NCI-H1092 treated with DMSO at 0.1 percent for 48 hours (cell line): ENCODE results near the gene SLC13A5.
"Not testable (repeated sequence)": the region's sequence is repeated elsewhere in the genome, so short reads cannot be mapped to it uniquely, and the experiment has no call there.

ENCODE experiments used
- DNase-seq: peaks from one replicate; lab custom pipeline; 2025; lab: John Stamatoyannopoulos, UW

Gene SLC13A5

GRCh38 chr17:6661464-6661848 lies 51.7 kb downstream of the SLC13A5 start:
- DNase-seq: no peak

DNA sequence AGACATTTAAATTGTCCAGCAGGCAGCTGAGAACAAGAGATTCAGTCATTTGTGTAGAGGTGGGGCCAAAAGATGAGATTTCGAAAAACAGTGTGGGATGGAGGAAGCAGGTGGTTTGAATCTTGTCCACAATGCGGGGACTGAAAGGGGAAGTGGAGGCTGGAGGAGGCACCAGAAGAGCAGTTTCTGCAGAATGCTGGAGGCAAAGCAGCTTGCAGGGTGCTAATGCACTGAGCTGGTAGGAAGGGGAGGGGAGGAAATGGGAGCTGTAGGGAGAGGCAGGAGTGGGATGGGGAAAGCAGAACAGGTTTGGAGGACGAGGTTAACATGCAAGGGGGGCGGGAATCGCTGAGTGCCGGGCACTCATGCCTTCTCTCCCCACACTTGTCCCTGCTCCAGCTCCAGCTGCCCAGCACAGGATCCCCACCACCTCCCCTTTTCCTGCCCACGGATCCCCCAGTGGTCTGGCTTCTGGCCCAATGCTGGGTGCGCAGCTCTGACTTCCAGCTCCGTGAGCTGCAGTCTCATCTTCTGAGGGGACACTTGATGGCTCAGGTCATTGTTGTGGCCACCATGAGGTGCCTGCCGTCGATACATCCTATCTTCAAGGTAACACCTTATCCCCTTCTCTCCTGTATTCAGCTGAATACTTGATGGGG lies 52.2 kb downstream of the SLC13A5 start:
- DNase-seq: no peak

GRCh38 chr17:6660101-6660500 lies 53.1 kb downstream of the SLC13A5 start:
- DNase-seq: no peak

- DNase-seq: not testable (repeated sequence)
These were observed 54.8 kb downstream of the SLC13A5 start for GRCh38 chr17:6658411-6658810.

DNA sequence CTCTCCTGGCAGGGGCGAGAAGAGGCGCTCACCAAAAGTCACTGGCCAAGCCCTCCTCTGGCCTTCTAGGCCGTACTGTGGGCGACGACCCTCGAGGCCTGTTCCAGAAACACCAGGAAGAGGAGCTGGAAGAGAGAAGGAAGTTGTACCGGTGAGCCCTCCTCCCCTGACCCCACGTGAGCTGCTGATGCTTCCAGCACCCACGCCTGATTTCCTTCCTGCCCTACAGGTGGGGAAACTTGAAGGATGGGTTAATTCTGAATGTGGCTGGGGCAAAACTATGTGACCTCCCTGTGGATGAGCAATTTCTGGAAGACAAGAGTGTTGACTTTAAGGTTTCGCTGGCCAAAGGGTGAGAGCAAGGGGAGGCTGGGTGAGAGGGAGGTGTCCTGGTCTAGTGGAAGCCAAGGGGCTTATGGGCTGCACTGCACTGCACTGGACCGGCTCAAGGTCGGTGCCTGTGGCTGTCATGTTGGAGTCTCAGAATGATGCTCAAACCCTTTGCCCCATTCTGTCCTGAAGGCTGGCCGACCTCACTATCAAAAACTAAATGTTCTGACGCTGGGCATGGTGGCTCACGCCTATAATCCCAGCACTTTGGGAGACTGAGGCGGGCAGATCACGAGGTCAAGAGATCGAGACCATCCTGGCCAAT lies 55.4 kb downstream of the SLC13A5 start:
- no peak for DNase-seq

GRCh38 chr17:6656797-6657632 lies 56.2 kb downstream of the SLC13A5 start:
- DNase-seq: not testable (repeated sequence)

DNA sequence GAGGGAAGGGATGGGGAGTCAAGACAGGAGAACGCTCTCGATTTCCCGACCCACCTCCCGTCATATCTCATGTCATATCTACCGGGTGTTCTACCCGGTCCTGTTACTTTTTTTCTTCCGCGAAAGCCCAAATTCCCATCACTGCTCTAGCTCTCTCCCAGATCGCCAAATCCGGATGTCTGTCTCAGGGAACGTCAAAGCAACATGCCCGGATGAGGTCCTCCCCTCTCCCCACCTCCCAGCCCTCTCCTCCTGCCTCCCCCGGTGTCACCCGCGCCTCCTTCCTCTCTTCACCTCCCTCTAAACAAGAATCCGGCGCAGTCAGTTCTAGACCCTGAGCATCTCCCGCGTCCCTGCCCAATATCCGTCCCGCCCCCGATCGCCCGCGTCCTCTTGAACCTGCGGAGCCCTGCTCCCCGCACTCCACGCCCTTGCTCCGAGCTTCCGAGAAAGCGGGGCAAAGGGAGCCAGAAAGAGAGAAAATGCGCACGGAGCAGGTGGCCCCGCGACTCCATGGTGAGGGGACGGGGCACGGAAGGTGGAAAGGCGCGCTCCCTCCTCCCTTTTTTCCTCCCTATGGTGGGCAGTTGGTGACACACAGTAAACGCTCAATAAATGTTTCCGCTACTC lies 57.3 kb downstream of the SLC13A5 start:
- not testable (repeated sequence) for DNase-seq

DNA sequence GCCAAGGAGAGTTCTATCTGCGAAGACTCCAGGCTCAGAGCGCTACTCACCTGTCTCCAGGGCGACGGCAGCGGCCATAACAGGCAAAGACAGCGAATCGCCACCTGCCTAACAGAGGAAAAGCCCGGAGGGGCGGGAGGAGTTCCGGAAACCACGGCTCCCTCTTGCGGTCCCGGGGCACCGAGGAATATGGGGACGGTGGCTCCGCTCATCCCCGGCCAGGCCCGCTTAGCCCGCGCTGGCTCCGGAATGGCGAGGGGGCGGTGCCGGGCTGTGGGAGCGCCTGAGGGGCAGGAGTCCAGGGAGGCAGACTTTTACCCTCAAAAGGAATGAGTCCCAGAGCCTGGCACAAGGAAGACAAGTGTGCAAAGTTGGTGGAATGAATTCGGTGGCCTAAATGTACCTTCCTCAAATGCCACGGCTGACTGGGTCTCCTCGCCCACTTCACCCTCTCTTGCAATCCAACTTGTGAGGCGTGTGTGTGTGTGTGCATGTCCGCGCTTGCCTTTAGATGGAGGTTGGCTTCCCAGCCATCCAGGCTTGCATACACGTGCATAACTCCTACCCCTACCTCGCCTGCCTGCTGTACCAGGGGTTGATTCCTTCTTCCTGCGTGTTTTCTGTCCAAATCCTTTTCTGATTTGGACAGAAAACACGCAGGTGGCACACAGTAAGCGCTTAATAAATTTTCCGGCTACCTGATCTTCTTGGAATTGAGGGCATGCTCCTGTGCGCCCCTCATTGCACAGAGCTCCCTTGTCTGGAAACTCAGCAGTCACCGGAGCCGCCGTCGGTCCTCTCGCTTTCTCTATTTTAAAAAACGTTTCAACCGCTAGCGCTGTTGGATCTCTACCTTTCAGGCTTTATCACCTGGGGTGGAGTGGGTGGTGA lies 58.1 kb downstream of the SLC13A5 start:
- DNase-seq: peak; percentile 9

DNA sequence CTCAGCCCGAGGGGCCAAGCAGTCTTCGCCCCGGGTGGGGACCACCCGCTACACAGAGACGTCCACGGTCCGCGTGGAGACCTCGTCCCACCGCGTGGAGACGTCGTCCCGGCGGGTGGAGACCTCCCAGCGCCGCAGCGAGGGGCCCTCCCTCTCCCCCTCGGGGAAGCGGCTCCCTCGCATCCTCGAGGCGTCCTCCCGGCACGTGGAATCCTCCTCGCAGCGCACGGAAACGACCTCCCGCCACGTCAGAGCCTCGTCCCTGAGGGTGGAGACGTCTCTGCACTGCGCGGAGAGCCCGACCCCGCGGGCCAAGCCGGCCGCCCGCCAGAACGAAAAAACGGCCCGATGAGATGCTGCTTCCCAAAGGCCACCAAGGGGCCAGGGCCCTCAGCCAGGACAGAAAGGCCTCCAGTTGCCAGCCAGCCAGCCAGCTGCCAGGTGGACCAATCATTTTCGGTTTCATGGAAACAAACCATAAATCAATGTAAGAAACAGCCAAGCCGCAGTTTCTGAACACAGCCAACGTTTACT lies 61.2 kb downstream of the SLC13A5 start:
- DNase-seq: no peak

- peak; percentile 84 for DNase-seq
These were observed 61.7 kb downstream of the SLC13A5 start, which contains the start of the genes C17orf100 and MED31 for GRCh38 chr17:6651354-6651918. C17orf100 (plus strand) TSS chr17:6651762; CDS start chr17:6651914, 152 bp downstream. MED31 (minus strand) TSS chr17:6651605; CDS start chr17:6651528, 77 bp downstream.

GRCh38 chr17:6648181-6648580 lies 65.0 kb downstream of the SLC13A5 start:
- no peak for DNase-seq

DNA sequence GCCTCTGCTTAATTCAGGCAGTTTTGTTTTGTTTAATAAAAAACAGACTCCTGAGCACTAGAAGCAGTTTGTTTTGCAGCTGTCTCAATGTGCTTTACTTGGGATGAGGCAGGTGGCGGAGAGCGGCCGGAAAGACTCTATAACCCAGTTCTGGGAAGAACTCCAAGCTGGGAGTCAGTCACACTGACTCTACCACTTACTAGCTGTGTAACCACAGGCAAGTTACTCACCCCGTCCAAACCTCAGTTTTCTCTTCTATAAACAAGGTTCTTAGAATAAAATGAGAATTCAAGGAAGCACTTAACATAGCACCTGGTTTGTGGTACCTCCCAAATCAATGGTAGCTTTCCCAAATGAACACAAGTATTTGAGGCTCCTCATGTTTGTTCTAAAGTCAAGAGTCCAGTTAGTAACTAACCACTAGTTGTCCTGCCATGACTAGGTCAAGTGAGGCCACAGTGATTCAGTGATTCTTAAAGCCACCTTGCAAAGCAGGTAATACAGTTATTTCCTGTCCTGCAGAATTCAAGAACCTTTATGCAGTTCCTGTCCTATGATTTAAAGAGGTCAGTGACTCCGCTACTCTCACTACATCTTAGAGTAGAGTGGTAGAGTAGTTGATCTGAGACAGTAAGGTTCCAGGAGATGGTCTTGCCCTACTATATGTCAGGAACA lies 69.6 kb downstream of the SLC13A5 start:
- DNase-seq: no peak

DNA sequence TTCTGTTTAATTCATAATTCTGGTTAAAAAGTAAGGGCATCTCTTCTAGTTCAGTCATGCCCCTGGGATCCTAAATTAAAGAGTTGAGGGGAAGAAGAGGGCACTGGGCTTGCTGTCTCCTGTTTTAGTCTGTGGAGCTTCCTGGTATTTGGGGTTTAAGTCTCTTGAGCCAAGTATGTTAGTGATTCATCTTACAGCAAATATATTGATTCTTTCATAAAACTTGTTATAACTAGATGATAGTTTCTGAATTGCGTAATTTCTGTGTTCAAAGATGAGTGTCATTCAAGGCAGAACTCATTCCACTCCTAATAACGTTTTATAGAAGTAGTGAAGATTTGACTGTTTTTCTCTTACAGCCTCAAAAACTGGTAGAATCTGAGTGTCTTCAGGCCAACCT lies 70.6 kb downstream of the SLC13A5 start:
- no peak for DNase-seq

DNA sequence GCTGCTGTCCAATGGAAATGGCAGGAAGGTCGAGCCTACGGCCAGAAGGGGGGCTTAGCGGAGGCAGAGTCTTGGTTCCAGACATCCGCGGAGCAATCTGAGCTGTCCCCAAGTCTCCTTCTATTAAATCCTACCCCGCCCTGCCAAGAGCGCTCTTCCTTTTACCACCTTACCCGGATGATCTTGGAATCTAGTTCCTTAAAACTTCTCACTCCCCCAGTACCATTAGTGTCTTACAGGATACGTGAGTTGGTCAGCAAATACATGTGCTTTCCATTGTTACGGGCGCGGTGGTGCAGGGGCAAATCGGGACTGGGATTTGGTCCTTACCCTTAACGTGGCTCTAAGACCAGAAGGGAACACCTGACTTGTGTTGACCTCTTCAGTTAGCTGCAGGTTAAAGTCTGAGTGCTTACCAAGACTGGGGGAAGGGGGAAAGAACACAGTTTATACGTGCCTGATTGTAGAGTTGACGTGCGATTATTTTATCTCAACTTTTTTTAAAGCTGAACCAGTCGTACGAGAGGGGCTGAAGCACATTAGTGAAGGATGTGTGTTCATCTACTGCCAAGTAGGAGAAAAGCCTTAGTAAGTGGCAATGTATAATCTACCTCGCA lies 71.8 kb downstream of the SLC13A5 start:
- DNase-seq: peak; percentile 23

- peak; percentile 83 for DNase-seq
These were observed 72.5 kb downstream of the SLC13A5 start, which contains the start of the genes KIAA0753 and TXNDC17 for GRCh38 chr17:6640536-6641246. KIAA0753 (minus strand) TSS chr17:6640711; CDS start chr17:6635103, 5,608 bp downstream. TXNDC17 (plus strand) TSS chr17:6641060; CDS start chr17:6641083, 23 bp downstream.

DNA sequence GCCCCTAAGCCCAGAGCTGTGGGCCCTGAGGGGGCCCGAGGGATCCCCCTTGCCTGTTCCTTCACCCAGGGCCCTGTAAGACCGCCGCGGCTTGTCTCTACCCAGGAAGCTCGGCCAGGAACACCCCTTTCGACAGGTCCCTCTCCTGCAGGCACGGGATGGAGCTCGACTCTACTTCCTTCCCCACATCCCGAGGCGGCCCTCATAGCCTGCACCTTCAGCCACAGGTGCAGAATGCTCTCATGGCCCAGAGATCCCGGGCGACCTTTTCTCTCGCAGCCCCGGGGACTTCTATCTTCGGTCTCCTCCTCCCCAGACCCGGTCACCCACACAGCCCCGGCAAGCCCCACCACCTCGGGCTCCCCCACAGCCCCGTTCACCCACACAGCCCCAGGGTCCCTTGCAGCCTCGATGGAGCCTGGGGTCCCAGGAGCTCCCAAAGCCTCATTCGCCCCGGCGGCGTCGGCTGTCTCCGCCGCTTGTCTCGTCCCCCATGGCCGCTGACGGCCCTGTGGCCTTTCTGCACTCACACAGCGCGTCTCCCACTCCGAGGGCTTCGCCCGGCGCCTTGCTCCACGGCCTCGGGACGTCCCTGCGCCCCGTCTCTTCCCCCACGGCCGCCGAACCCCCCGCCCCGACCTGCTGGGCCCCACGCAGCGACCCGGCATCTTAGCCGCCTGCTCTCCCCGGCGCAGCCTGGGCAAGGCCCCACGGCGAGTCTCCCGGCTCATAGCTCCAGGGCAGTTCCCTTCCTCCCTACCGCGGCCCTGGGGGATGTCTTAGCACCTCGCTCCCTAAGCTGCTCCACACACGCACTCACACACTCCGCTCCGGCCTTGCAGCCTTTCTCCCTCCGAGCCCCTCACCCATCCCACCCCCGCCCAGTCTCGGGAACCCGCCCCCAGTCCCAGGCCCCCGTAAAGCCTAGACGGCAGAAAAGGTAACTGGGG lies 73.3 kb downstream of the SLC13A5 start:
- DNase-seq: no peak

GRCh38 chr17:6639014-6639585 lies 74.1 kb downstream of the SLC13A5 start:
- no peak for DNase-seq
